Stimulated activated CD4-positive, alpha-beta T cell treated with anti-CD3 and anti-CD28 coated beads, TNF-alpha, amount 100 ng/mL, for 4 hours (primary cell): Measurements from ENCODE around the gene MYOD1.

Source experiments
- DNase-seq, 3 experiments: peaks; one replicate each; pipeline ENCODE4 v3.0.0-alpha.2; 2020; ENCODE audit warnings: low read depth in 3 of 3

Gene MYOD1

GRCh38 chr11:17750013-17750800, 30.8 kb downstream of the MYOD1 start:
- no peak for DNase-seq

GRCh38 chr11:17750801-17751165, 31.4 kb downstream of the MYOD1 start:
- DNase-seq, result no peak

GRCh38 chr11:17751558-17751957, 32.2 kb downstream of the MYOD1 start:
- DNase-seq, result no peak

DNA sequence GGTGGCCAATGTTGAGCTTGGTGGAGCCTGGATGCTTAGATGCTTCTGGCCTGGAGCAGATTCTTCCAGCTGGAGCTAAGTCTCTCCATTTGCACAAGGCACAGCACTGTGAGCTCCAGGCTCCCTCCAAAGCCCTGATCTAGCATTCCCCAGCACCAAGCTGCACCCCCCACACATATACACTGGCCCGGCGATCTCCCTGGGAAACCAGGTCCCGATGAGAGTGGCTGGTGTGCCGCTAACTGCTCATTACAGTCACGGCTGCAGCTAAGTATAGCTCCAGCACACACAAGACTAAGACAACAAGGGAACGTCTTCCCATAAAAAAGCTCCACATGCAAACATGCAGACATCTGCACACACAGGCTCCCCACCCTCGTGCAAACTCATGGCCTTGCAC, 32.8 kb downstream of the MYOD1 start:
- no peak for DNase-seq

- no peak for DNase-seq
Observed at GRCh38 chr11:17753153-17753552, 33.8 kb downstream of the MYOD1 start.

DNA sequence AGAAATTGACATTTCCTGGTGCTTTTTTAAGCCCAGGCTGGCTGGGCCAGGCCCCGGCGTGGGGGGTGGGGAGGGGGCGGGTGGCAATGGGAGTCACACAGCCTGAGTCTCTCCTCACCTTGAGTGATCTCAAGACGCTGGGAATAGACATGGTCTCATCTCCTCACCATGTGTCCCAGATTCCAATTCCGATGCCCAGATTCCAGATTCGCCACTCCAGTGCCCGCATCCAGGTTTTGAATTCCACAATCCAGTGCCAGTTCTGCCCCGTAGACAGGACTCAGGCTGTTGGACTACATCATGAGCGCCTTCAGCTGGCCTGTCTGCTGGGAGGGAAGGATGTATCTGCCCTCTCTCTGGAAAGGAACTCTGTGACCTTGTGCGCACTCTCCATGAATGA, 34.3 kb downstream of the MYOD1 start:
- no peak for DNase-seq

GRCh38 chr11:17755891-17756290, 36.5 kb downstream of the MYOD1 start:
- no peak for DNase-seq

- DNase-seq, result no peak
Observed at GRCh38 chr11:17760102-17761029, 41.0 kb downstream of the MYOD1 start.

- no peak for DNase-seq
Observed at GRCh38 chr11:17762309-17762974, 43.1 kb downstream of the MYOD1 start.

DNA sequence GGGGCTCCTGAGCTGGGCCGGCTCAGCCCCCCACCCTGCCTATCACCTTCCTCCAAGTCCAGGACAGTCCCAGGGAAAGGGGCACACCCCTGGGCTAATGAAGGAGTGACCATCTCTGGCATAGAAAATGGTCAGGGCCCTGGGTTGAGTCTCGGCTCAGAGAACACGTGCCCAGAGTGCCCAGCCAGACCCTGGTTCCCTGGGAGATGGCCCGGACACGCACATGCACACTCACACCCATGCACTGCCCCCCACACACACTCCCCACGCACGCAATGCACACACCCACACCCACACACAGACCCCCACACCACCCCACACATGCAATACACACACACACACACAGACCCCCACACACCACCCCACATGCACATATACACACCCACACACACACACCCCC, 43.9 kb downstream of the MYOD1 start:
- DNase-seq, result no peak

- no peak for DNase-seq
Observed at GRCh38 chr11:17763703-17764102, 44.3 kb downstream of the MYOD1 start.

- no peak for DNase-seq
Observed at GRCh38 chr11:17764446-17765218, 45.3 kb downstream of the MYOD1 start.

- DNase-seq, result no peak
Observed at GRCh38 chr11:17765356-17766072, 46.1 kb downstream of the MYOD1 start.

GRCh38 chr11:17766073-17766359, 46.6 kb downstream of the MYOD1 start:
- no peak for DNase-seq

- no peak for DNase-seq
Observed at GRCh38 chr11:17766590-17766989, 47.2 kb downstream of the MYOD1 start.

GRCh38 chr11:17767301-17767885, 48.0 kb downstream of the MYOD1 start:
- no peak for DNase-seq

- DNase-seq, result no peak
Observed at GRCh38 chr11:17767914-17768313, 48.5 kb downstream of the MYOD1 start.

DNA sequence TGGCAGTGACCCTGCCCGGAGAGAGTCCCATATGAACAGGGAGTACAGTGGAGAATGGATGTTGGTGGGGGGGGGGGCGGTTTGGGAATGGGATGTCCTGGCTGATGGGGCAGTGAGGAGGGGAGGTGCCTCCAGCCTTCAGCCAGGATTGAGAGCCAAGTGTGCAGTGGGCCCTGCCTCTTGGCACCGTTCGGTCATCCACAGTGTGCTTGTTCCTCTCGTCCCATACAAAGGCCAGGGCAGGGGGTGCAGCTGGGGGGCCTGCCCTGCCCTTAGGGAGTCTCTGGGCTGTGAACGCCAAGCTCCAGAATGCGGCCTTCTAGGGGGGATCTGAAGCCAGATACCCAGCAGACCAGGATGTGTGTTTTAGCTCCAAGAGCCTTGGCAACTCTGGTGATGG, 49.2 kb downstream of the MYOD1 start:
- DNase-seq, result no peak

DNA sequence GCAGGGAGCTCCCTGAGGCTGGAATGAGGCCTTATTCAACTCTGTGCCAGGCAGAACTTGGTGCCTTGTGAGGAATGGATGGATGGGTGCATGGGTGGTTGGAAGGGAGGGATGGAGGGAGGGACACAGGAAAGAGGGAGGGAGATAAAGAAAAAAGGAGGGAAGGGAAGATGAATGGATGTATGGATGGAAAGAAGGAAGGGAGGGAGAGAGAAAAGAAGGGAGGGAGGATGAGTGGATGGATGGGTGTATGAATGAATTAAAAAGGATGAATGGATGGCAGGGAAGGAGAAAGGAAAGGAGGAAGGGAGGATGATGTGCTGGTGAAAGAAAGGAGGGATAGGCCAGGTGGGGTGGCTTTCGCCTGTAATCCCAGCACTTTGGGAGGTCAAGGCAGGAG, 49.8 kb downstream of the MYOD1 start:
- DNase-seq, result no peak

- DNase-seq, result no peak
Observed at GRCh38 chr11:17770048-17770652, 50.8 kb downstream of the MYOD1 start.
